Stimulated activated CD4-positive, alpha-beta T cell treated with anti-CD3 and anti-CD28 coated beads, Interleukin-4, amount 100 ng/mL, for 48 hours (primary cell): Measurements from ENCODE around the gene MSI2.

Source experiments
- DNase-seq, 2 donors: peaks; one replicate each; pipeline ENCODE4 v3.0.0-alpha.2; 2020; ENCODE audit warnings: low read depth in 2 of 2

Gene MSI2

DNA sequence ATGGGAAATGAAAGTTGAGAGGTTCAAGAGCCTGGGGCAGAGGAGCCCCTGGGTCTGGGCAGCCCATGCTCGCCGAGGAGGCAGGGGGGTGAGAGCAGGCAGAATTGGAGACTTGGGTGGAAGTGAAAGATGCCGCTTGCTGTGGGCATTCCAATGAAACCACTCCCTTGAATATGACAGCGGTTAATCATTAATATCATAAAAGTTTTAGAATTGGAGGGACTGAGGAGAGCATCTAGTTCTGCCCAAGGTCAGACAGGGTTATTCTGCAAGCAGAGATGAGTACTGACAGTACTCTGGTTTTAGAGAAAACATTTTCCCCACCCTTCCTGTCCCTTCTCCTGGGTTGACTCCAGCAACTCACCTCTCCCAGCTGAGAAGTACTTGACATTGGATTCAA is 180.2 kb downstream of the MSI2 start:
- no peak for DNase-seq

DNA sequence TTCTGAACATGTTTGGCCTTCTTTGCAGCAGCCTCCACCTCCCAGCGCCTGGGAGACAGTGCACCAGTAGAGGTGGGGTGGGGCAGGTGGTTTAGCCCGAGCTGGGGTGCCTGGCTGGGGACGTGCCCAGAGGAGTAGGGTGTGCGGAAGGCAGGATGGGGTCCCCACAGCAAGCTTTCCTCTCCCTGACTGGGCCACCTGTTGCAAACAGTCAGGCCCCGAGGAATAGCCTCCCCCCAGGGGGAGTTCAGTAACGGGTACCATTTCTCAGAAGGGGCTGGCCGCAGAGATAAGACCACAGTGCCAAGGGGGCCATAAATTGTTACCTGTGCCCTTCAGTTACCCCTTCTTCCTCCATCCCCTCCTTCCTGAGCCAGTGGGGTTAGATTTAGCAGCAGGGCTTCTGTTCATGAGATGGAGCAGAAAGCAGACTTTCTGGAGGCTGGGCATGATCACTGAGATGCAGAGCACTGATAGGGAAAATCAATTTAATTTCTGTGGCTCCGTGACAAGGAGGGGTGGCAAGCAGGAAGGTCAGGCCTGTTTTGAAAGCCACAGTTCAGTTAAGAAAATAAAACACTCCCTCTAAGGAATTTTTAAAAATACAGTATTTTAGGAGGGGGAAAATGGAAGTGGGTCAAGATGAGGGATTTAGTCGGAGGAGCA is 181.9 kb downstream of the MSI2 start:
- no peak for DNase-seq

DNA sequence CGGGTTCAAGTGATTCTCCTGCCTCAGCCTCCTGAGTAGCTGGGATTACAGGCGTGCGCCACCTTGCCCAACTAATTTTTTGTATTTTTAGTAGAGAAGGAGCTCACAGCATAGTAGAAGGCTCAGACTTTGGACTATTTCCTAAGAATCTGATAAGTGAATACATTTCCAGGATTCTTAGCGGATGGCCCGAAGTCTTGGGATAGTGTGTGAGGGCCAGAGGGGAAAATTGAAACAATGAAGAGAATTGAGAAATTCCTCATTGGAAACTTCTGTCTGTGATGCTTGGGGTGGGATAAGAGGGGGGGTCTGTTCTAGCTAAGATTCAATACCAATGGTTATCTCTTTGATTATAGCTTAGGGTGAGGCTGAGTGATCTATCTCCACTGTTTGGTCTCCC is 183.3 kb downstream of the MSI2 start:
- DNase-seq = no peak

DNA sequence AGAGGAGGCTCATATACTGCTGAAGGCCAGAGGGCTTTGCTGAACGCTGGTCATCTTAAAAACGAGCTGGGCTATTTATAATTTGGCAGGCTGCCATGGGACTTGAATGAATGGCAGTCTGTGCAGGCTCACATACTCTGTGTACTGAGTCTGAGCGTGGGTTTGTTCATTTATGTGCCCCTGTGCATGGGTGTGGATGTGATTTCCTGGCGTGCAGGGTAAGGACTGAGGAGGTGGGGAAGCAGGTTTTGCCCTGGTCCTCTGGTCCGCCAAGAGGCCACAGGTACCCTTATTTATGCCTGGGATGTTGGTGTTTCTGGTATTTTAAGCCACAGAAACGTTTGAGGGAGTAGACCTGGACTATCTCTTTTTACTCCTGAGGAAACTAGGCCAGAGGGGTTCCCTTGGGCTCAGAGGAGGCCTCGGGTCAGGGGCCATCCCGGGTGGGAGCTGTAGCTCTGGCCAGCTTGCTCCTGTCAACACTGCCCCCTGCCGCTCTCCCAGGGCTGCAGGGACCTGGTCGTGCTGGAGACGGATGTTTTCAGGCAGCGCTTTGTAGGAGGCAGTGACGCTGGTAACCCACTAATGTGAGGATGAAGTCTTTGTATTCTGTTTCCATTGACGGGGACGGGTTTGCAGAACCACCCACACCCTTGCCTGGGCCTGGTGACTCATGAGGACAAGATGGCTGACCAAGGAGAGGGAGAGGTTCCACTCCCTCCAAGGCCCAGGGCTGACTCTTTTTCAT is 184.4 kb downstream of the MSI2 start:
- DNase-seq = peak; percentile 69 to 84

DNA sequence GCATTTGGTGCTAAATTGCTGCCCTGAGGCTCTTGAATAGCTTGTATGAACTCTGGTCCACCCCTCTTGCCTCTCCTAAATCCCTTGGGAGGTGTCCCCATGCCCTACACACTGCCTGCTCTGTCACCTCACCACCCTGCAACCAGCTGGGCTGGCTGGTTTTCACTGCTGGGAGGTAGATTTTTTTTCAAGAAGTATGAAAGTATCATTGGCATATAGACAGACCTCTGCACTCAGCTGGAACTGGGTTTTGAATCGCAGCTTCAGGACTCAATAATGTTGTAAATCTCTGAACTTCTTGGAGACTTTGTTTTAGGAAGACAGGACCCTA is 184.9 kb downstream of the MSI2 start:
- no peak for DNase-seq

DNA sequence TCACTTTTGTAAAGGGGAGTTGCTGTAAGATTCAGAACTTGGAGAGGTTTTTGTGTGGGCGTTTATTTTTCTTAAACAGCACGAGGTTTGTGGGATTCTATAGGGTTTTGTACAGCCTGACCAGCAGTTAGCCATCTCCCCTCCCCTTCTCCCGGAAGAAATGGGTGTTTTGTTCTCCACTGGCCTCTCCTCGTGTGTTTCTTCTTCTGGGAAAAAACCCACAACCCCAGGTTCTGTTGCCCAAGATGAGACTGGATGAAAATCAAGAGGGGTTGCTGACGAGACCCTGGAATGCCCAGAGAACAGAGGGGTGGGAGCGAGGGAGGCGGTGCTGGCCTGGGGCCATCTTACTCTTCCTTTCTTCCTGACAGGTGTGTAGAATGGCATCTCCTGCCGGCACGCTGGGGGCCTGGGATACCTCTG is 186.1 kb downstream of the MSI2 start:
- DNase-seq = no peak

DNA sequence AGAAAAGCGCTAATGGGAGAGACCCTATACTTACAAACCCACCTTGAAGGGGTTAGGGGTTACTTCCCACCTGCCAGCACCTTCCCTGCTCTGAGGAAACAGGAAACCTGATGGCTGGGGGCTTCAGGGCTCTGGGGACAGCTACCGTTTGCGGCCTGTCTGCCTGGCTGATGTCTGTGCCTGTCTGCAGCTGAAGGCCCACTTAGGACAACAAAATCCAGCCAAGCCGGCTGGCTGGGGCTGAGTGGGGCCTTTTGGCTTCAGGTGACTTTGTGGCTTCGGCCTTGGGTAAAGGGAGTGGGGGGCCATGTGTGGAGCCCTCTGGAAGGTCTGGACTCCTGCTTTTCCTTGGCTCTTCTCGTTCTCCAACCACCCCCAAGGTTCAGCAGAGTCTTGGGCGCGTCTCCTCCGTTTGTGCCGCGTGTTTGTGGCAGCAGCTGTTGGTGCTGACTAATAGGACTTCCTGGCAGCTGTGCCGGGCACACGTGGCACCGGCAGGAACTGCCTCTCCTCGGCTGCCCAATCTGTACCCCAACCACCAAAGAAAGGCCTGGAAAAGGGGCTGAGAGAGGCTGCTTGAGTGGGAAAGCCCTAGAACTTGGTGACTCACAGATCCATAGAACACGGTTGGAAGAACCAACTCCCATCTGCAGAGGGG is 186.7 kb downstream of the MSI2 start:
- peak; percentile 47 to 56 for DNase-seq

DNA sequence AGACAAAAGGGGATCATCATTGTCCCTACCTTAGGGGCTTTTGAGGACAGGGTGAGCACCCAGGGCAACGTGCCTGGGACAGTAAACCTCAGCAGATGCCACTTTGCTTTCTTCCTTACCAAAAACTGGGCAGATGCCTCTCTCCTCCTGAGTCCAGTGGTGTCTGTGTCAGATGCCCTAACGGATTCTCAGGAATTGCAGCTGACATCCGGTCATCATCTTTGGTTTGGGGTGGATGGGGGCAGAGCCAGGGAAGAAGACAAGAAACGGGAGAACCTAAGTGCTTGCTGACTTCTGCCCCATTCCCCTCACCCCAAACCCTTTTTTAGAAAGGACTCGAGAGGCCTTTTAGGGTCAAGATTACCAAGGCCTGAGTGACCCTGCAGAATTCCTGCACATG is 187.5 kb downstream of the MSI2 start:
- DNase-seq = no peak

DNA sequence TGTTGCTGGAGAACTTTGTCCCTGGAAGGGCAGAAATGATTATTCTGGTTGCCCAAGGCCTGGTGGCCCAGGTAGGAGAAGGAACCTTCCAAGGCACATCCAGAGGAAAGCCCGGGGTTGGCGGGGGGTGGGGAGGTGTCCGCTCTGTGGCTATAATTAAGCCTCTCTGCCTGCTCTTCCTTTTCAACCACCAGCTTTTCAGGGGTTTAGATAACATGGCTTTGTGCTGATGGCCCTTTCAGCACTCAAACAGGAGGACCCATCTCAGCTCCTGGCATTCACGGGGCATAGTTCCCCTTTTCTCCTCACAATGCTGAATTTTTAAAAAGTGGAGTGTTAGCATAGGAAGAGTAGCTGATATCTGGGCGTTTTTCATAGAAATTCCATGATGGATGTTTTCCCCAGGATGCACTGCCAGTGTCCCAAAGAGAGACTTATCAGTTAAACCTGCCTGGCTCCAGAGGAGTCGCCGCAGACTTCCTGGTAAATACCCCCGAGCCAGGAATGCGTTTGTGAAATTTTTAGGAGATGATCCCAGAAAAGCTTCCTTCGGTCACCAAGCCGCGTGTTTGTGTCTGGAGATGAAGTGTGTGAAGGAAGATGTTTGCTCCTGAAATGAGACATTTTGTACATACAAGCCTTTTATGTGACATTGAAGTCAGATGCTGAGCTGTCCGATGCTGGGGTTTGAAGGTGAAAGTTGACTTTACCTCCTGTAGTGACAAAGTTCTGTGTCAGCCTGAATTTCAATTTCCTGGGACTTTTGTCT is 188.5 kb downstream of the MSI2 start:
- no peak for DNase-seq

DNA sequence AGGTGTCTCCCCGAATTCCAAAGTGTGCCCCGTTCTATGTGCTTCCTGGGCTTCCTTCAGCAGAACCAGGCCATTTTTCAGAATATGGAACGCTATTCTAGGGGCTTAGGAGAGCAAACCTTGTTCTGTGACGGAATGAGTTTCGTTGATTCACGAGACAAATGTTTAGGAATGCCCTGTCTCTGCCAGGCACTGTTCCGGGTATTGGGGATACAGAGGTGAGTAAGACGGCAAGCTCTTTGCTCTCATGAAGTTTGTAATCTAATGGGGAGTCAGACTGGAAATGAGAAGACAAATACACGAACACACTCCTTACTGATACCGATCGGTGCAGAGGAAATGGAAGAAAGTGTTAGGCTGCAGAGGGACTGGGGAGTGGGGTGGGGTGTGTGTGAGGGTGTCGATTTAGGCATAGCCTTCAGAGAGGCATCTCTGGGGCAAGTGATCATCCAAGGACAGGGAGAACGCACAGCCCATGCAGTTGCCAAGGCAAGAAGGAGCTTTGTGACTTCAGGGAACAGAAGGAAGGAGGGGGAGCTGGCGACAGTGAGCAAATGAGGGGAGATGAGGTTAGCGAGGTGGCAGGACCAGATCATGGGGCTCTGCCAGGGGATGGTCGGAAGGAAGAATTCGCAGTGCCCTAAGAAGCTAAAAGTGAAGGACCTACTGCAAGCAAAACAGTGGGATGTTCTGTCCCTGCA is 189.6 kb downstream of the MSI2 start:
- no peak for DNase-seq

DNA sequence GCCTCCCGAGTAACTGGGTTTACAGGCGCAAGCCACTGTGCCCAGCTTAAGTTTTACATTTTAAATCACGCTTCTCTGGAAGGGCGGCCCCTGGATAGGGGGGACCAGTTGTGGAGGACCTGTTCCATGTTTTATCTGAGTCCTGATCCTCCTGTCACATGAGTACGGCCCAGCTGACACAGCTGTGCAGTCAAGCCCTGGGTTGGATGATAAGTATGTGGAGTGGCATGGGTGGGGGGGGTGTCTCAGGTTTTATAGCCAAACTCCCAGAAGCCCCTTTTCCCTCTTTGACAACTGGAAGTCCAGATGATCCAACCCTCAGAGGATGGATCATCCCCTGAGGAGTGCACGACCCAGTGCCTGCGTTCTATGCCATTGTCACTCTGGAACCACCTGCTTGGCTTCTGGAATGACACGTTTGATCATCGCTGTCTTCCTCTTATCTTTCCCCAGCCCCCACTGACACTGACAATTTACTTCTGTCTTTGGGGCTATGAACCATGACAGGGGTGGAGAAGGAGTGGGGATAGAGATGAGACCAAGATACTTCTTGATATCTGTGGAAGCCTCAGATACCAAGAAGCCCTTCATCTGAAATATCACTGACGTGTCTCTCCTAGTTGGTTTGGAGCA is 191.2 kb downstream of the MSI2 start:
- DNase-seq = no peak

DNA sequence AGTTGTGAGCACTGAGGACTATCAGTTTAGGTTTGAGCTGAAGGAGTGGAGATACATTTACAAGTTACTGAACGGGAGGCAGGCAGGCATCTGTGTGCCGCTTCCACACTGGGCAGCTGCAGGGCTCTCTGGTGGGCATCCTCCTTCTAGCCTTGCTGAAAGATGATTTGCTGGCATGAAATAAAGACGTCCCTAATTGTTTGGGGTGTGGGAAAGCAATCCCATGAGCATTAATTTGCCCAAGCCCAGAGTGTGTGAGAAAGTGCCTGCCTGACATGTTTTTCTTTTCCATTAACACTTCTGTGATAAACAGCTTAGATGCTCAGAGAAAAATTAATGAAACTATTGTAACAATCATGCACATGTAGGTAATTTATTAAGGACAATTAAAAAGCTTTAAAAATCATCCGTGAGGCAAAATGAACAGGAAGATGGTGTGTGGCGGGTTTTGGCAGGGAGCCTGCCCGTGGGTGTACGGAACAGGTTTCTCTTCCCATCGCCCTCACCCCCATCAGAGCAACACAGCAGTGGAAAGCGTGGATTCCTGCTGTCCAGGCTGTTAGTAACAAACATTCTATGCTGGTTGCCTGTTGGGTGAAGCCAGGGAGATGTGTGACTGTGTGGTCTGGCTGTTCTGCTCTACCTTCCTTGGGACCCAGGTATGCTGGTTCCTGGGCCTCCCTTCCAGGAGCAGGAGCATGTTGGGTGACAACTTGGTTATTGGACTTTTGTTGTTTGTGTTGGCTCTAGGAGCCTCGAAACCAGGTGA is 191.9 kb downstream of the MSI2 start:
- DNase-seq = no peak

DNA sequence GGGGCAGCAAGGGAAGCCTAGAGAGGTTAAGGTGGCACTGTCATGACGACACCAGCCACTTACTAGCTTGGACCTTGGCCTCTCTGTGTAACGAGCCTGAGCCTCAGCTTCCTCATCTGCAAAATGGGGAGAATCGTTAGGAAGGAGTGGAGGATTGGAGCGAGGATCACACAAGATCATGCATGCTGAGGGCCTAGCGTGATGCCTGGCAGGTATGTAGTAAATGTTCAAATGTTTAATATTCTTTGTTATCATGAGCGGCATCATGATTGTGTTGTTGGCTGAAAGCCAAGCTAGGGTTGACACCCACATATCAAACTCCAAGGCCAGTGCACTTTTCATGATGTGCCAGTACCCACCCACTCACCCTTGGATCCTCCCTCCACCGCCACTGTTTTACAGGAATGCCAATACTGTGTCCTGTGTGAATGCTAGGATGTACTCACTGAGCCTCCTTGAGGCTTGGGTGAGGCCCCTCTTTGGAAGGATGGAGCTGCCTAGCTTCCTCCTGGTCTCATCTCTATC is 192.5 kb downstream of the MSI2 start:
- no peak for DNase-seq

DNA sequence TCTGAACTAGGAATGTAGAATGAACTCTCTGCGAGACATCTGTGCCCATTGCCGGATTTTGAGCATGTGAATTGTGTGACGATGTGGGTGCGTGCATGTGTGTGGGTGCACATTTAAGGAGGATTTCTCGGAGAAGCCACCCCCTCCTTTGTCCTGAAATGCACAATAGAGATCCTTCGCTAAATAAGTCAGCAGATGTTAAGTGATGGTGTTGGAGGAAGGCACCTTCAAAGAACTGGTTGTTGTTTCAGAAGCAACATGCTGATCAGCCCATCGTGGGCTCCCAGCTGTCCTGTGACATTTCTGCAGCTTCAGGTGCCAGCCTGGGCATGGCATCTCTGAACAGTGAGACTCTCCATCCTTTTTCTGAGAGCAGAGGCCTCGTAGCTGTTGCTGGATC is 194.9 kb downstream of the MSI2 start:
- DNase-seq = no peak

DNA sequence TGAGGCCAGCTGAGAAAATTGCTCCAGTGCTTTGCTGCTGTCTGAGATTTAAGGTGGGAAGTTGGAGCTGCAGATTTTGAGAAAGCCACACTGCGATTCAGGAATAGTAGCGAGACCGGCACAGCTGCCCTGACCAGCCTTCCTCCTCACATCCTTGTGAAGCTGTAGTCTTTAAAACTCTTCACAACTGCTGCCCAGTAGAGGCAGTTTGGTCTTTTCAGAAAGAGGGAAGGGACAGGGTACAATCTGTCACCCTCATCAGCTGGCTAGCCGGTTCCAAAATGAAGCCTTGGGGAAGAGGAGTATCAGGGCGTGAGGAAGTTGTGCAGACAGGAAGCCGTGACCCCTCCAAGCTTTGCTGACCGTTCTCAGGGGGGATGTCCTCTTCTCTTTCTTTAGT is 195.3 kb downstream of the MSI2 start:
- no peak for DNase-seq

DNA sequence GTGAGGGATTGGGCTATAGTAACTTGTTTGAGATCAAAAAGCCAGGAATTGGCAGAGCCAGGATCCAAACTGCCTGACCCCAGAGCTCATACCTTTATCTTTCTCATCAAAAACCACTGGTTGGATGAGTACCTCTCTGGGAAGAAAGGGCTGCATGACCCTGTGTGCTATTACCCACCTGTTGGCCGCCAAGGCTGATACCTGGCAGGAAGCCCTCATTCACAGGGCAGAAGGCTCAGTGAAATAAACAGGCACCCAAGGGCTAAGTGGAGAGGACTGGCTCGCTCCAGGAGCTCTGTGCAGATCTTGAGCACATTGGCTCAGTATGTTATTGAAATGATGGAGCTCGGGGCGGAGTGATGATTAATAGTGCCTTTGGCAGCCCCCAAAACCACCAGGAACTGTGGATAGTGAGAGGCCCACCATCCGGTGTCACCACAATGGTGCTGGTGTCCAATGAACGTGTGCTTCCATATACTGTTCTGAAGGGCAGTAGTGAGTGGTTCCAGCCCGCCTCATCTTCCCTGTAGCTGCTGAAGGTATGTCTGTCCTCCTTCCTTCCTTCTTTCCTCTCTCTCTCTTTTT is 197.6 kb downstream of the MSI2 start:
- no peak for DNase-seq

DNA sequence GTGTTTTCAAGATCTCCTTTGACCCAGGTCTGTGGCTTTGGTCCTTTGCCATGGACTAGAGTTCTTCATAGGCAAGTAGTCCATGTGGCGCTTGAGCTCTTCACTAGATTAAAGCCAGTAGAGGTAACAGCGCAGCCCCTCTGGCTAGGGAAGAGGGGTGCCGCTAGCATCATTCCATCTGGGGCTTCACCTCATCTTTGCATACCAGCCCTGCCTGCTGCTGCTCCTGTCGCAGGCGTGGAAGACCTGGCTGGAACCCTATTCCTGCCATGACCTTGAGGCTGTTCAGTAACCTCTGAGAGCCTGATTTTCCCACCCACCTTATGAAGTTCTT is 198.4 kb downstream of the MSI2 start:
- no peak for DNase-seq

DNA sequence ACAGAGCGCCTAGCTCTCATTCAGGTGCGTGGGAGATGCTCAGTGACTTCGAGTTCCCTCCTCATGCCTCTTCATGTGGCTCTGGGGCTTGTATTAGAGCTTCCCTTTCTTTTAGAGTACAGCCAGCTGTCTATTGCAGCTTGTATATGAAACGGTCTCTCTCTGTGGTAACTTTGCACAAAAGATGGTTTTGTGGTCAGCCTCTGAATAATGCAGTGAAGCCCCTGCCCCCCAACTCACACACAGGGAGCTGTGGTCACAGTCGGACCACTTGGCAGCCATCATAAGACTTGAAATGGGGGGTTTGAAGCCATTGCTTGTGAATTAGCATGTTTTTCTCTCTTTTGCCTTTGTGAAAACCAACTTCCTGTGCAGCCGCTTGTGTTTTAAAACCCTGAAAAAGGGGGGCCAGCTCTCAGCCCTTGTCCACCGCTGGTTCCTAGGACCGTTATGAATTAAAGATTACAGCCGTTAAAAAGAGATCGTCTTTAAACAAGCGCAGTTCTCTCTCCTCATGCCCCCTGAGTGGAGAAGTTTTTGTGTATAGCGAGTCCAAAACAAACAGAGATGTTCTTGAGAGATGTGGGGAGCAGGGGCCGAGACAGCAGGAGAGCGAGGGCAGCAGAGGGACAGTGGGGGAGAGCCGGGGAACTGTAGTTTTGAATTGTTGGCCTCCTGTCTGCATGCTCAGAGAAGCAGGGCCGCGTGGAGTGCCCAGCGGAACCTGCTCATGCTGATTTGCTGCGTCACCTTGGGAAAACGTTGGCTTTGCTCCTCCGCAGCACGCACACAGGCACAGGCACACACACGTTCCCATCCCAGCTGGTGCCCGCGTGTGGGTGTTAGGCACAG is 199.0 kb downstream of the MSI2 start:
- DNase-seq = no peak

DNA sequence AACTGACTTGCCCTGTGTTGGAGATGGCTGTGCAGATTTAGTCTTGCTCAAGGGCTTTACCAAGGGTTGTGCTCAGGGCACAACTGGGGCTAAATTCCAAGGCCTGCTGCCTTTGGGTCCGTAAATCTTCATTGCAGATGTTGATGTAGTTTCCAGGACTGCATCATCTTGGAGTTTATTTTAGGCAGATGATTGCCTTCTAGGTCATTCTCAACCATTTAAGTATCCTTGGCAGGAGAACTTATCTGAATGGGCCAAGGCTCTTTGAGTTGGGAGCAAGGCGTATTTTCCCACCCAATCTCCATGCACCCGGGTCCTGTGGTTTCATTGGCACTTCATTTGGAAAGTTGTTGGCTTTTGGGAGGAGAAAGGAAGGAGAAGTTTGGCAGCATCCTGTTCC is 200.3 kb downstream of the MSI2 start:
- DNase-seq = no peak
